Upper lobe of left lung (tissue), 6 donors: ENCODE data around the gene SOSTDC1. TPM values are rescaled to one million over a fixed set of nuclear protein-coding genes. Genes with fewer than 3 reads are reported as not detected.

Source experiments
- ATAC-seq, 2 donors: fragments of 200-7000 bp; cut with Tn5 transposase; one replicate each; pipeline ENCODE4 v1.9.1; 2022; ENCODE audit warnings: mild to moderate bottlenecking in 2 of 2, moderate library complexity in 2 of 2; ENCODE audit not compliant: low FRiP score in 2 of 2
- DNase-seq, 2 donors: peaks; one replicate each; pipeline ENCODE4 v3.0.0-alpha.2; 2019 to 2020
- H3K27ac ChIP-seq, 4 donors: fragments of 200-600 bp; sonication (generic); one replicate each; pipeline ENCODE4 v1.5.1; 2016 to 2019
- H3K27me3 ChIP-seq, 4 donors: fragments of 200-600 bp; sonication (generic); one replicate each; pipeline ENCODE4 v1.5.1; 2017 to 2019
- H3K36me3 ChIP-seq, 4 donors: fragments of 200-600 bp; sonication (generic); one replicate each; pipeline ENCODE4 v1.5.1; 2016 to 2019
- H3K4me1 ChIP-seq, 4 donors: fragments of 200-600 bp; sonication (generic); one replicate each; pipeline ENCODE4 v1.5.1; 2018 to 2019
- H3K4me3 ChIP-seq, 4 donors: fragments of 200-600 bp; sonication (generic); one replicate each; pipeline ENCODE4 v1.5.1; 2017 to 2019; ENCODE audit warnings: mild to moderate bottlenecking in 2 of 4, moderate library complexity in 1 of 4
- H3K9me3 ChIP-seq, 4 donors: fragments of 200-600 bp; sonication (generic); one replicate each; pipeline ENCODE4 v1.5.1; 2018 to 2019
- CTCF ChIP-seq, 6 experiments: fragments of 450-650 bp in 4 of 6; fragments of 200-600 bp in 2 of 6; sonication (generic) in 2 of 6; IDR thresholded peaks; one replicate each; pipeline ENCODE4 v1.5.1; 2016 to 2019; ENCODE audit warnings: antibody characterized with exemption in 6 of 6
- EP300 ChIP-seq, 4 donors: sonication (generic); formaldehyde crosslinking; IDR thresholded peaks; one replicate each; pipeline ENCODE4 v1.5.1; 2017; ENCODE audit warnings: antibody characterized with exemption in 4 of 4, control low read depth in 2 of 4
- POLR2A ChIP-seq, 4 donors: fragments of 450-650 bp; IDR thresholded peaks; one replicate each; pipeline ENCODE4 v1.5.1; 2016 to 2017; ENCODE audit warnings: antibody characterized with exemption in 4 of 4, mild to moderate bottlenecking in 2 of 4
- POLR2AphosphoS5 ChIP-seq, 2 donors: sonication (generic); formaldehyde crosslinking; IDR thresholded peaks; one replicate each; pipeline ENCODE4 v1.5.1; 2017; ENCODE audit warnings: antibody characterized with exemption in 2 of 2
- whole genome bisulfite sequencing, 2 donors: methylation state at CpG; one replicate each; pipeline ENCODE4 v1.1.5; 2017 to 2018; 5-methylcytosine and 5-hydroxymethylcytosine counted together
- total RNA-seq, 6 donors: library from RNA; depleted of rRNA in 4 of 6; stranded (reverse); fragments of >200 nt in 4 of 6; gene quantifications; one replicate each; pipeline versions ENCODE4 v1.1.0 to v1.2.1, GENCODE V29; 2016 to 2021
- donor health status: DM: no; HTN: no; CAD: no; lungs with moderate emphysema.
- donor health status: DM: no; HTN: yes; CAD: no; lungs with severe emphysema.

SOSTDC1 gene
- total RNA-seq, 6 donors from 2014 or later, result 3.1 to 37.5 (median 9.4) TPM

- TF ChIP-seq CTCF (IDR thresholded peaks at IDR 0.05), result no peak
- no peak for TF ChIP-seq POLR2A (IDR thresholded peaks at IDR 0.05)
- no peak for TF ChIP-seq POLR2AphosphoS5 (IDR thresholded peaks at IDR 0.05)
- no peak for TF ChIP-seq EP300 (IDR thresholded peaks at IDR 0.05)
- H3K4me1 ChIP-seq, result no peaks in the 10 kb centered on the region
- no peak overlapping the region for H3K4me3 ChIP-seq
- ATAC-seq (no peak), DNase-seq (no peak)
- WGBS, 2 donors, result 87 to 89% methylated on average over 4 of the region's 4 CpGs
- H3K36me3 ChIP-seq, result no peaks in the 10 kb centered on the region
- no peak overlapping the region for H3K27ac ChIP-seq
- no peaks in the 10 kb centered on the region for H3K9me3 ChIP-seq
- no peaks in the 10 kb centered on the region for H3K27me3 ChIP-seq
These were observed 19.1 kb upstream of the SOSTDC1 start for GRCh38 chr7:16484453-16485158.

GRCh38 chr7:16479591-16479990 is 14.1 kb upstream of the SOSTDC1 start:
- H3K4me3 ChIP-seq, result no peak overlapping the region
- no peaks in the 10 kb centered on the region for H3K9me3 ChIP-seq
- DNase-seq (no peak), ATAC-seq (no peak)
- no peaks in the 10 kb centered on the region for H3K36me3 ChIP-seq
- H3K27me3 ChIP-seq, result no peaks in the 10 kb centered on the region
- no peaks in the 10 kb centered on the region for H3K4me1 ChIP-seq
- no peak overlapping the region for H3K27ac ChIP-seq
- WGBS, 2 donors, result 86 to 89% methylated on average over 7 of the region's 7 CpGs
- TF ChIP-seq POLR2A (IDR thresholded peaks at IDR 0.05), result no peak
- TF ChIP-seq CTCF (IDR thresholded peaks at IDR 0.05), result no peak
- no peak for TF ChIP-seq EP300 (IDR thresholded peaks at IDR 0.05)
- no peak for TF ChIP-seq POLR2AphosphoS5 (IDR thresholded peaks at IDR 0.05)

- no peaks in the 10 kb centered on the region for H3K9me3 ChIP-seq
- H3K36me3 ChIP-seq, result no peaks in the 10 kb centered on the region
- no peaks in the 10 kb centered on the region for H3K4me1 ChIP-seq
- no peak overlapping the region for H3K27ac ChIP-seq
- H3K27me3 ChIP-seq, result no peaks in the 10 kb centered on the region
- WGBS, 2 donors, result 84 to 88% methylated on average over 4 of the region's 4 CpGs
- DNase-seq (no peak), ATAC-seq (no peak)
- H3K4me3 ChIP-seq, result no peak overlapping the region
- TF ChIP-seq POLR2A (IDR thresholded peaks at IDR 0.05), result no peak
- no peak for TF ChIP-seq POLR2AphosphoS5 (IDR thresholded peaks at IDR 0.05)
- TF ChIP-seq CTCF (IDR thresholded peaks at IDR 0.05), result no peak
- no peak for TF ChIP-seq EP300 (IDR thresholded peaks at IDR 0.05)
These were observed 13.6 kb upstream of the SOSTDC1 start for GRCh38 chr7:16479161-16479560.

GRCh38 chr7:16471933-16472332 is 6.4 kb upstream of the SOSTDC1 start:
- Histone ChIP-seq H3K4me3 (no peak overlapping the region), H3K9me3 (no peaks in the 10 kb centered on the region), H3K27ac (no peak overlapping the region), H3K27me3 (no peaks in the 10 kb centered on the region), H3K36me3 (no peaks in the 10 kb centered on the region), H3K4me1 (no peaks in the 10 kb centered on the region)
- WGBS, 2 donors, result 84 to 94% methylated on average over 4 of the region's 4 CpGs
- TF ChIP-seq POLR2AphosphoS5 (IDR thresholded peaks at IDR 0.05), result no peak
- no peak for TF ChIP-seq POLR2A (IDR thresholded peaks at IDR 0.05)
- TF ChIP-seq CTCF (IDR thresholded peaks at IDR 0.05), result no peak
- TF ChIP-seq EP300 (IDR thresholded peaks at IDR 0.05), result no peak
- no peak for DNase-seq
- ATAC-seq, result no peak
